ENCODE measurements around the gene PRSS3. TPM values are rescaled to one million over a fixed set of nuclear protein-coding genes. Genes with fewer than 3 reads are reported as not detected.

The PRSS3 gene
- total RNA-seq, 2 donors from 2014 or later = not detected

Other genes with a start within 250 kb of the PRSS3 start
- gene UBE2R2, start 21.6 kb downstream of the PRSS3 start, total RNA-seq = 10 to 100 TPM; 39.3 to 61.4 TPM